HCT116 (cell line): ENCODE data around the gene FGF8. TPM values are rescaled to one million over a fixed set of nuclear protein-coding genes. Genes with fewer than 3 reads are reported as not detected.

Experiments
- ATAC-seq: fragments of 200-7000 bp; cut with Tn5 transposase; 2 replicates; pipeline ENCODE4 v1.9.1; 2020; ENCODE audit warnings: mild to moderate bottlenecking, moderate library complexity
- BruUV-seq: library from RNA; stranded (reverse); fragments of 400-500 nt; replicated peaks from 2 replicates; lab custom pipeline; 2021; lab: Mats Ljungman, UMichigan
- CTCF ChIA-PET: fragments of 300-600 bp; sonication (Branson Sonifier 250); formaldehyde crosslinking; loops from one replicate; lab custom pipeline; 2021; ENCODE audit warnings: antibody characterized with exemption; lab: Charles Lee
- POLR2A ChIA-PET: fragments of 300-600, 350-600 bp; sonication (Branson Sonifier 250); formaldehyde crosslinking; loops from one replicate; lab custom pipeline; 2021; ENCODE audit warnings: antibody characterized with exemption; lab: Charles Lee
- RAD21 ChIA-PET, 2 experiments: fragments of 300-600 bp; sonication (Branson Sonifier 250); formaldehyde crosslinking; loops; one replicate each; lab custom pipeline; 2023; ENCODE audit warnings: low total read pairs in 2 of 2; ENCODE audit not compliant: uncharacterized antibody in 2 of 2, unreplicated experiment in 2 of 2, low non-redundant PET in 1 of 2; lab: Charles Lee
- DNase-seq: peaks from one replicate; pipeline ENCODE4 v3.0.0-alpha.2; 2010; ENCODE audit warnings: low read depth, low spot score
- H2AFZ ChIP-seq: fragments of 200-600 bp; shearing (Covaris generic), sonication (generic); 2 replicates; pipeline ENCODE4 v1.6.1; 2017; ENCODE audit warnings: low read depth, mixed run types, mixed read lengths, antibody characterized with exemption, low read length; ENCODE audit not compliant: poor library complexity, severe bottlenecking
- H3K27ac ChIP-seq: 2 replicates; pipeline ENCODE4 v1.5.1; 2012; ENCODE audit warnings: low read depth, low read length
- H3K27me3 ChIP-seq: fragments of 200-600 bp; sonication (generic); 2 replicates; pipeline ENCODE4 v1.6.1; 2016; ENCODE audit warnings: mixed run types, low read length, mixed read lengths; ENCODE audit not compliant: insufficient read depth
- H3K36me3 ChIP-seq, 2 experiments: fragments of 200-500 bp in 1 of 2; fragments of 200-600 bp in 1 of 2; sonication (Bioruptor generic) in 1 of 2; sonication (generic) in 1 of 2; 2 replicates each; pipeline versions ENCODE4 v1.5.1 to v1.6.1; 2014 to 2016; ENCODE audit warnings: low read length in 2 of 2, inconsistent platforms in 1 of 2, mixed read lengths in 1 of 2, mixed run types in 1 of 2; ENCODE audit not compliant: insufficient read depth in 2 of 2, control insufficient read depth in 1 of 2
- H3K4me1 ChIP-seq, 2 experiments: fragments of 200-600 bp in 1 of 2; sonication (generic) in 1 of 2; 2 replicates each; pipeline versions ENCODE4 v1.5.1 to v1.6.1; 2012 to 2017; ENCODE audit warnings: low read length in 2 of 2, inconsistent platforms in 1 of 2, mild to moderate bottlenecking in 1 of 2, mixed read lengths in 1 of 2, mixed run types in 1 of 2, moderate library complexity in 1 of 2; ENCODE audit not compliant: insufficient read depth in 2 of 2, control insufficient read depth in 1 of 2
- H3K4me2 ChIP-seq: fragments of 200-600 bp; sonication (generic); 2 replicates; pipeline ENCODE4 v1.6.1; 2017; ENCODE audit warnings: mixed run types, low read length, mixed read lengths
- H3K4me3 ChIP-seq, 2 experiments: fragments of 200-600 bp in 1 of 2; sonication (generic) in 1 of 2; replicated peaks in 1 of 2; 2 replicates each; pipeline ENCODE4 v1.5.1; 2011 to 2016; ENCODE audit warnings: low read length in 2 of 2, control low read depth in 1 of 2, low read depth in 1 of 2, mild to moderate bottlenecking in 1 of 2, mixed read lengths in 1 of 2, mixed run types in 1 of 2
- H3K79me2 ChIP-seq: fragments of 200-600 bp; sonication (generic); 2 replicates; pipeline ENCODE4 v1.6.1; 2017; ENCODE audit warnings: mild to moderate bottlenecking, mixed run types, low read length, moderate library complexity, mixed read lengths; ENCODE audit not compliant: insufficient read depth
- H3K9ac ChIP-seq: fragments of 200-600 bp; sonication (generic); 2 replicates; pipeline ENCODE4 v1.6.1; 2016; ENCODE audit warnings: low read length, mixed read lengths
- H3K9me2 ChIP-seq: fragments of 200-600 bp; sonication (generic), shearing (Covaris generic); 2 replicates; pipeline ENCODE4 v1.6.1; 2017; ENCODE audit warnings: mixed run types, mild to moderate bottlenecking, moderate library complexity; ENCODE audit not compliant: insufficient read depth
- H3K9me3 ChIP-seq, 2 experiments: fragments of 200-500 bp in 1 of 2; fragments of 200-600 bp in 1 of 2; sonication (Bioruptor generic) in 1 of 2; sonication (generic) in 1 of 2; 2 replicates each; pipeline ENCODE4 v1.6.1; 2014 to 2017; ENCODE audit warnings: low read length in 2 of 2, mixed read lengths in 2 of 2, inconsistent platforms in 1 of 2, low read depth in 1 of 2, mild to moderate bottlenecking in 1 of 2, mixed run types in 1 of 2, moderate library complexity in 1 of 2; ENCODE audit not compliant: control insufficient read depth in 1 of 2, insufficient read depth in 1 of 2
- H4K20me1 ChIP-seq: fragments of 200-600 bp; sonication (generic), shearing (Covaris generic); 2 replicates; pipeline ENCODE4 v1.6.1; 2017; ENCODE audit warnings: mixed run types, mild to moderate bottlenecking, moderate library complexity; ENCODE audit not compliant: insufficient read depth
- ATF3 ChIP-seq: IDR thresholded peaks from 2 replicates; pipeline ENCODE4 v1.6.1; 2012
- CBX3 ChIP-seq: IDR thresholded peaks from 2 replicates; pipeline ENCODE4 v1.6.1; 2012; ENCODE audit warnings: low read depth
- CTCF ChIP-seq, 3 experiments: fragments of 200-600 bp in 1 of 3; sonication (generic) in 1 of 3; IDR thresholded peaks in 2 of 3; conservative IDR thresholded peaks in 1 of 3; 2 replicates each; pipeline ENCODE4 v1.5.1; 2012 to 2017; ENCODE audit warnings: low read depth in 2 of 3, low read length in 2 of 3, antibody characterized with exemption in 1 of 3, borderline replicate concordance in 1 of 3, control low read depth in 1 of 3, mild to moderate bottlenecking in 1 of 3, mixed read lengths in 1 of 3, mixed run types in 1 of 3, moderate library complexity in 1 of 3; ENCODE audit not compliant: insufficient read depth in 1 of 3
- EZH2 ChIP-seq: fragments of 200-600 bp; sonication (generic); IDR thresholded peaks from 2 replicates; pipeline ENCODE4 v1.6.1; 2017; ENCODE audit warnings: antibody characterized with exemption, mixed run types
- EZH2phosphoT487 ChIP-seq: fragments of 200-600 bp; IDR thresholded peaks from 2 replicates; pipeline ENCODE4 v1.6.1; 2018; ENCODE audit warnings: antibody characterized with exemption, borderline replicate concordance
- FOSL1 ChIP-seq: IDR thresholded peaks from 2 replicates; pipeline ENCODE4 v1.6.1; 2012; ENCODE audit warnings: low read depth
- JUND ChIP-seq: IDR thresholded peaks from 2 replicates; pipeline ENCODE4 v1.6.1; 2012
- MAX ChIP-seq: IDR thresholded peaks from 2 replicates; pipeline ENCODE4 v1.6.1; 2012
- POLR2A ChIP-seq: IDR thresholded peaks from 2 replicates; pipeline ENCODE4 v1.7.0; 2011; ENCODE audit warnings: borderline replicate concordance; ENCODE audit not compliant: insufficient read depth, insufficient read length; ENCODE audit errors: extremely low read depth
- SIN3A ChIP-seq: IDR thresholded peaks from 2 replicates; pipeline ENCODE4 v1.6.1; 2012; ENCODE audit warnings: low read depth
- SP1 ChIP-seq: IDR thresholded peaks from 2 replicates; pipeline ENCODE4 v1.6.1; 2012; ENCODE audit warnings: low read depth
- SRF ChIP-seq: IDR thresholded peaks from 2 replicates; pipeline ENCODE4 v1.6.1; 2012; ENCODE audit warnings: low read depth
- TCF7L2 ChIP-seq: IDR thresholded peaks from 2 replicates; pipeline ENCODE4 v1.7.0; 2011; ENCODE audit warnings: borderline replicate concordance, inconsistent platforms; ENCODE audit not compliant: insufficient read depth, insufficient read length; ENCODE audit errors: extremely low read depth
- YY1 ChIP-seq: IDR thresholded peaks from 2 replicates; pipeline ENCODE4 v1.6.1; 2011; ENCODE audit warnings: low read length, low read depth, moderate library complexity, mild to moderate bottlenecking; ENCODE audit not compliant: insufficient replicate concordance; ENCODE audit errors: extremely low read depth
- ZNF274 ChIP-seq: fragments of 200-500 bp; sonication (Bioruptor generic); IDR thresholded peaks from 2 replicates; pipeline ENCODE4 v1.6.1; 2014; ENCODE audit warnings: mild to moderate bottlenecking, low read depth, low read length, inconsistent platforms
- intact Hi-C: fragments of 100-400 bp; cut with micrococcal nuclease; formaldehyde crosslinking; loops from 2 replicates; pipeline ENCODE4 v1.10.0; 2022
- total RNA-seq: library from RNA; stranded (reverse); gene quantifications from one replicate; pipeline ENCODE4 v1.2.1, GENCODE V29; 2021; ENCODE audit not compliant: unreplicated experiment

The FGF8 gene
- total RNA-seq, 1 experiment from 2014 or later: 2.7 TPM

GRCh38 chr10:101773923-101774588 is 1.9 kb downstream of the FGF8 start:
- POLR2A ChIA-PET: interaction anchor here (1.7 kb wide), 1 partner anchor 10 kb away, joined by 5 read pairs; the partner anchor contains the start of gene NPM3
- no peak for TF ChIP-seq EZH2phosphoT487
- TF ChIP-seq ATF3: no peak
- no peak for TF ChIP-seq TCF7L2
- no peak for TF ChIP-seq EZH2
- no peak for TF ChIP-seq POLR2A
- TF ChIP-seq JUND: no peak
- no peak for TF ChIP-seq SRF
- TF ChIP-seq MAX: no peak
- no peak for TF ChIP-seq CBX3
- TF ChIP-seq YY1: no peak
- TF ChIP-seq CTCF (IDR thresholded peaks at IDR 0.05 in 2 of 3, conservative IDR thresholded peaks at IDR 0.05 in 1 of 3; ENCODE audit: borderline replicate concordance in 1 of 3, insufficient read depth in 1 of 3, low read depth in 2 of 3, low read length in 2 of 3): no peak
- no peak for TF ChIP-seq SP1
- no peak for TF ChIP-seq ZNF274
- TF ChIP-seq SIN3A: no peak
- no peak for TF ChIP-seq FOSL1
- no peaks in the 10 kb centered on the region; the same call in 1 of the 2 replicates for H4K20me1 ChIP-seq
- H3K36me3 ChIP-seq: peaks cover 0 to 6% of the 10 kb centered on the region in 2 experiments; a peak in 1 of 4 replicates
- H3K4me3 ChIP-seq: no peak overlapping the region
- H3K27ac ChIP-seq: no peak overlapping the region
- H3K9me2 ChIP-seq: no peaks in the 10 kb centered on the region
- CTCF ChIA-PET: interaction anchor here (0.5 to 3.6 kb wide), 3 partner anchors 8 to 1143 kb away, joined by 3 to 22 read pairs (median 10); no protein-coding TSS in a partner anchor
- H3K4me1 ChIP-seq: no peaks in the 10 kb centered on the region
- no peaks in the 10 kb centered on the region for H3K27me3 ChIP-seq
- no peak overlapping the region for H3K9ac ChIP-seq
- no peak for DNase-seq
- RAD21 ChIA-PET: no interaction called here
- H3K4me2 ChIP-seq: no peak overlapping the region
- H2AFZ ChIP-seq: no peak overlapping the region
- intact Hi-C loops: no loop called here
- no peaks in the 10 kb centered on the region for H3K9me3 ChIP-seq
- H3K79me2 ChIP-seq: peaks cover 4% of the 10 kb centered on the region; the same call in 1 of the 2 replicates
- no peak for ATAC-seq
- no TSS peak for BruUV-seq
